SIG-M5 (cell line): ENCODE measurements around the gene TKT.

Experiments used
- DNase-seq: peaks from one replicate; lab custom pipeline; 2025; lab: John Stamatoyannopoulos, UW

The TKT gene

GRCh38 chr3:53239800-53240199, 16.0 kb downstream of the TKT start:
- no peak for DNase-seq

GRCh38 chr3:53238886-53239285, 16.9 kb downstream of the TKT start:
- DNase-seq = no peak

- no peak for DNase-seq
These were observed 17.6 kb downstream of the TKT start for GRCh38 chr3:53238051-53238850.

- DNase-seq = no peak
These were observed 19.5 kb downstream of the TKT start for GRCh38 chr3:53236112-53236841.

GRCh38 chr3:53235545-53235944, 20.3 kb downstream of the TKT start:
- DNase-seq = no peak

GRCh38 chr3:53234841-53235232, 21.0 kb downstream of the TKT start:
- no peak for DNase-seq

- no peak for DNase-seq
These were observed 21.5 kb downstream of the TKT start for GRCh38 chr3:53234130-53234840.

- DNase-seq = no peak
These were observed 23.0 kb downstream of the TKT start for GRCh38 chr3:53232641-53233377.

- no peak for DNase-seq
These were observed 24.0 kb downstream of the TKT start for GRCh38 chr3:53231532-53232511.

- no peak for DNase-seq
These were observed 25.0 kb downstream of the TKT start for GRCh38 chr3:53230789-53231188.

- DNase-seq = no peak
These were observed 25.7 kb downstream of the TKT start for GRCh38 chr3:53230041-53230621.

GRCh38 chr3:53229606-53230005, 26.2 kb downstream of the TKT start:
- no peak for DNase-seq

GRCh38 chr3:53229171-53229570, 26.7 kb downstream of the TKT start:
- no peak for DNase-seq

GRCh38 chr3:53227993-53228885, 27.6 kb downstream of the TKT start:
- DNase-seq = no peak

GRCh38 chr3:53226841-53227407, 28.9 kb downstream of the TKT start:
- DNase-seq = no peak

GRCh38 chr3:53226142-53226840, 29.5 kb downstream of the TKT start:
- no peak for DNase-seq

- no peak for DNase-seq
These were observed 30.2 kb downstream of the TKT start for GRCh38 chr3:53225651-53226050.

GRCh38 chr3:53225181-53225580, 30.6 kb downstream of the TKT start:
- DNase-seq = no peak

- DNase-seq = no peak
These were observed 31.3 kb downstream of the TKT start for GRCh38 chr3:53224536-53224935.
